Mesodermal cell (in vitro differentiated cells): Measurements from ENCODE around the gene MGLL.

Experiments
- H3K27ac ChIP-seq: 2 replicates; pipeline ENCODE4 v1.7.0; 2013; ENCODE audit warnings: mild to moderate bottlenecking, low read depth, low read length, moderate library complexity; ENCODE audit not compliant: severe bottlenecking
- H3K36me3 ChIP-seq: 2 replicates; pipeline ENCODE4 v1.7.1; 2013; ENCODE audit warnings: mild to moderate bottlenecking, low read length, moderate library complexity; ENCODE audit not compliant: control insufficient read depth, insufficient read depth
- H3K4me1 ChIP-seq: one replicate; pipeline ENCODE4 v1.7.1; 2013; ENCODE audit warnings: mild to moderate bottlenecking, low read length; ENCODE audit not compliant: insufficient read depth, control insufficient read depth, poor library complexity, severe bottlenecking
- H3K4me3 ChIP-seq: 2 replicates; pipeline ENCODE4 v1.7.0; 2013; ENCODE audit warnings: low read length, control low read depth, mild to moderate bottlenecking; ENCODE audit not compliant: insufficient read depth, poor library complexity, severe bottlenecking; ENCODE audit errors: extremely low read depth
- H3K9me3 ChIP-seq: 2 replicates; pipeline ENCODE4 v1.7.1; 2013; ENCODE audit warnings: mild to moderate bottlenecking, low read length, moderate library complexity; ENCODE audit not compliant: control insufficient read depth
- WGBS, 2 experiments: methylation state at CpG; one replicate each; pipeline ENCODE4 v1.1.5; 2013; ENCODE audit warnings: missing lambda C conversion rate in 2 of 2; ENCODE audit not compliant: insufficient coverage in 2 of 2; 5-methylcytosine and 5-hydroxymethylcytosine counted together

MGLL gene

DNA sequence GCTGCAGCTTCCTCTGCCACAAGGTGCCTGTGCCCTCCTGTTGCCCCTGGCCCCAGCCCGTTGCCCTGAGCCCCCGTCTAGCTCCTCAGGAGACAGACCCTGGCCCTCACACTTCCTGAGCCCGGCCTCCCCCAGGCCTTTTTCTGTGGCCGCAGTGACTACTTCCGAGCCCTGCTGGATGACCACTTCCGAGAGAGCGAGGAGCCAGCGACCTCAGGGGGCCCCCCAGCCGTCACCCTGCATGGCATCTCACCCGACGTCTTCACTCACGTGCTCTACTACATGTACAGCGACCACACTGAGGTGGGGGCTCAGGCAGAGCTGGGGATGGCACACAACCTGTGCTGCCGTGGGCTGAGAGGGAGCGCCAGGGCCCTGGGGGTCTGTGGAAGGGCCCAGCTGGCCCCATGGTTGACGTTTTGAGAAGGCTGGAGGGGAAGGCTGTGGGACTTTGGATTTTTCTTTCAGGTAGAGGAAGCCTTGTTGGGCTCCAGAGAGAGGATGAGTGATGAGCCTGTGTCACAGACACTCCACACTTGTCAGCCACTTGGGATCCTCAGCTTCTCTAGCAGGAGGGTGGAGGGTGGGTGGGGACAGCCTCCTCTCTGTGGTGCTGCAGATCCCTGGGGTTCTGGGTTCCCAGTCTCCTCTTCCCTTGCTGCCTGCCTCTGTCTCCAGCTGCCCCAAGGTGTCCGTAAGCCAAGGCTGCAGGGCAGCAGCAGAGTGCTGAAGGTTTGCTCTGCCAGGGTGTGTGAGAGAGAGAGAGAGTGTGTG, 144.6 kb downstream of the MGLL start:
- peaks cover 7% of the 10 kb centered on the region for H3K4me1 ChIP-seq
- H3K27ac ChIP-seq, result no peak overlapping the region
- no peaks in the 10 kb centered on the region for H3K9me3 ChIP-seq
- H3K4me3 ChIP-seq, result no peak overlapping the region
- 89 to 92% methylated on average over 14 to 16 of the region's 17 CpGs for whole genome bisulfite sequencing, 2 experiments
- peaks cover 12% of the 10 kb centered on the region for H3K36me3 ChIP-seq

DNA sequence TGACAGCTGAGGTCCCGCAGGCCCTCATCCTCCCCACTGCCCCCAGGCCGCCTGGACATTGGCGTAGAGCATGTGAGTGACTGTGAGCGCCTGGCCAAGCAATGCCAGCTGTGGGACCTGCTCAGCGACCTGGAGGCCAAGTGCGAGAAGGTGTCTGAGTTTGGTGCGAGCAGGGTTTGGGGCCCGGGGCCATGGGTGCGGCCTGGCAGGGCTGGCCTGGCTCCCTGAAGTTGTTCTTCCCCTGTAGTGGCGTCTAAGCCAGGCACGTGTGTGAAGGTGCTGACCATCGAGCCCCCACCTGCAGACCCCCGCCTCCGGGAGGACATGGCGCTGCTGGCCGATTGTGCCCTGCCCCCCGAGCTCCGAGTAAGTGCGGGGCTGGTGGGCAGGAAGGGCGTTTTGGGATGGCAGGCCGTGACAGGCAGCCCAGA, 145.4 kb downstream of the MGLL start:
- Histone ChIP-seq H3K4me1 (peaks cover 12% of the 10 kb centered on the region), H3K9me3 (no peaks in the 10 kb centered on the region), H3K27ac (no peak overlapping the region), H3K36me3 (peaks cover 12% of the 10 kb centered on the region), H3K4me3 (no peak overlapping the region)
- WGBS, 2 experiments, result 94 to 97% methylated on average over 19 to 21 of the region's 21 CpGs

DNA sequence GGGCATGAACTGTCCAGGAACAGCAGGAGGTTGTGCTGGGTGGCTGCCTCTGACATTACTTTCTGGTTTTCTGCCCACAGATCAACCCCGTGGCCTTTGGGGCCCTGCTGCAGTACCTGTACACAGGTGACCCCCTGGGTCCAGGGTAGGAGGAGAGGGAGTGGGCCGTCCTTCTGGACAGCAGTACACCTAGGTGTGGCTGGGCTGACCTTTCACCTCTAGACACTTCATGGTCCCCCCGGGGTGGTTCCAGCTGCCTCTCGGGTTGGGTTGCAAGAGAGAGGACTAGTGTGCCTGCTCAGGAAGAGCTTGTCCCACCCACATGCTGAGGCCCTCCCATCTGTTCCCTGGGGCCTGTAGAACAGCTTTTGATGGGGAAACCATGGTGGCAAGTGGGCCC, 145.9 kb downstream of the MGLL start:
- no peak overlapping the region for H3K27ac ChIP-seq
- WGBS, 2 experiments, result 83 to 89% methylated on average over 1 to 3 of the region's 4 CpGs
- H3K36me3 ChIP-seq, result peaks cover 12% of the 10 kb centered on the region
- H3K4me3 ChIP-seq, result no peak overlapping the region
- H3K9me3 ChIP-seq, result no peaks in the 10 kb centered on the region
- H3K4me1 ChIP-seq, result peaks cover 15% of the 10 kb centered on the region

DNA sequence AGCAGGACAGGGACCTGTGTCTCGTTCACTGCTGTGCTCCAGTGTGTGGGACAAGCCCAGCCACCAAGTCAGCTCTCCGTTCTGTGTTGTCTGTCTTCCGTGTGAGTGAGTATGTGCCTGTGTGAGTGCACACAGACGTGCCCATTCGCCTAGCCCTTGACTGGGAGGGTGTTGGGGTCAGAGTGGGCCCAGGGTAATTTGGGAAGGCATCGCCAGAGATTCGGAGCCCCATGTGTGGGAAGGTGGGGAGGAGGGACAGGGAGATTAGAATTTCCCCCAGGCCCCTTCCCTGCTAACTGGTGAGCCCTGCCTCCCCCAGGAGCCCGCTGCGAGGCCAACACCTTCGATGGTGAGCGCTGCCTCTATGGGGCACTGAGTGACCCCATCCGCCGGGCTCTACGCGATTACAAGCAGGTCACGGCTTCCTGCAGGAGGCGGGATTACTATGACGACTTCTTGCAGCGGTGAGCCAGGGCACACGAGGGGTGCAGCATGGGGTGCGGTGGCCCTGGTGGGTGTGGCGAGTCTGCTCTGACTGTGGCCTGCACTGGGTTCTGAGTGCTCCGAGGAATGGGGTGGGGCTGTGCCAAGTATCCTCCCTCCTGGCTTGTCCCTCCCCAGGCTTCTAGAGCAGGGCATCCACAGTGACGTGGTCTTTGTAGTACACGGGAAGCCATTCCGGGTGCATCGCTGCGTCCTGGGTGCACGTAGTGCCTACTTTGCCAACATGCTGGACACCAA, 146.5 kb downstream of the MGLL start:
- H3K4me1 ChIP-seq, result peaks cover 15% of the 10 kb centered on the region
- WGBS, 2 experiments, result 91 to 93% methylated on average over 26 of the region's 29 CpGs
- H3K4me3 ChIP-seq, result no peak overlapping the region

DNA sequence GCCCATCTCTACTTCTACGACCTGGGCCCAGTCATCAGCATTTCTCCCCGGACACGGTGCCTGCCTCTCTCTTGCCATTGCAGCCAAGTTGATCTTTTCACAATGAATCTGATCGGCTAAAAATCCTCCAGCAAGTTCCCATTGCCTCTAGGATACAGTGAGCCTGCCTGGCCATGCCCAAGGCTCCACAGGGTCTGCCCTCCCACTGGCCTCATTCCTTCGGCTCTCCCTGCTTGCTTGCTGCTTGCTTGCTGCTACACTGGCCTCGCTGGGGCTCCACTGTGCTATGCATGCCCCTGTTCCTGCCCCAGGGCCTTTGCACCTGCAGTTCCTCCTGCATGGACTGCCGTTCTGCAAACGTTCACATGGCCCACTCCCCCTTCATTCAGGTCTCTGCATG, 147.5 kb downstream of the MGLL start:
- Histone ChIP-seq H3K36me3 (peaks cover 12% of the 10 kb centered on the region), H3K4me1 (peaks cover 15% of the 10 kb centered on the region), H3K27ac (no peak overlapping the region), H3K9me3 (no peaks in the 10 kb centered on the region), H3K4me3 (no peak overlapping the region)
- 89 to 93% methylated on average over 8 of the region's 8 CpGs for WGBS, 2 experiments

More for the DNA sequence above, 146.5 kb downstream of the MGLL start:
- H3K9me3 ChIP-seq, result no peaks in the 10 kb centered on the region
- no peak overlapping the region for H3K27ac ChIP-seq
- H3K36me3 ChIP-seq, result peaks cover 12% of the 10 kb centered on the region

DNA sequence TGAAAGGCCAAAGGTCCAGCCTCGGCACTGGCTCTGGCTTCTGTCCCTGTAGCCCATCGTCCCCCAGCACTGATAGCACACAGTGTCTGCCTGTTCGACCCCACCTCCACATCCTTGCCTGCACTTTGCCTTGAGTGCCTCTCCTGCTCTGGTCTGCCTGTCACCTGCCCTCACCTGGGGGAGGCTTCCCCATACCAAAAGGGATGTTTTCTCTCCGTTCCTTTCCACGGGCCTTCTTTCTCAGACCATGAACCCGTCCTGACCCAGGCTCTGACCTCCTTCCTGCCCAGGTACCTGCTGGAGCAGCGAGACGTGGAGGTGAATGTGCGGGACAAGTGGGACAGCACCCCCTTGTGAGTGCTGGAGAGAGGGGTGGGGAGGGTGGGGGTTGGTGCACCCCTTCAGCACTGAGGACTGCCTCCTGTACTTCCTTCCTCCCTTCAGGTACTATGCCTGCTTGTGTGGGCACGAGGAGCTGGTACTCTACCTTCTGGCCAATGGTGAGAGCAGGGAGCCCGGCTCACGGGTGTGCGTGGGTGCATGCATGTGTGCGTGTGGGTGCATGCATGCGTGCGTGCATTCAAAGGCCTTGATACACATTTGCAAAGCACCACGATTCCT, 148.1 kb downstream of the MGLL start:
- WGBS, 2 experiments, result 86 to 97% methylated on average over 10 to 11 of the region's 17 CpGs
- Histone ChIP-seq H3K36me3 (peaks cover 12% of the 10 kb centered on the region), H3K9me3 (no peaks in the 10 kb centered on the region), H3K4me1 (peaks cover 15% of the 10 kb centered on the region), H3K27ac (no peak overlapping the region), H3K4me3 (peak overlapping the region; percentile 74)

DNA sequence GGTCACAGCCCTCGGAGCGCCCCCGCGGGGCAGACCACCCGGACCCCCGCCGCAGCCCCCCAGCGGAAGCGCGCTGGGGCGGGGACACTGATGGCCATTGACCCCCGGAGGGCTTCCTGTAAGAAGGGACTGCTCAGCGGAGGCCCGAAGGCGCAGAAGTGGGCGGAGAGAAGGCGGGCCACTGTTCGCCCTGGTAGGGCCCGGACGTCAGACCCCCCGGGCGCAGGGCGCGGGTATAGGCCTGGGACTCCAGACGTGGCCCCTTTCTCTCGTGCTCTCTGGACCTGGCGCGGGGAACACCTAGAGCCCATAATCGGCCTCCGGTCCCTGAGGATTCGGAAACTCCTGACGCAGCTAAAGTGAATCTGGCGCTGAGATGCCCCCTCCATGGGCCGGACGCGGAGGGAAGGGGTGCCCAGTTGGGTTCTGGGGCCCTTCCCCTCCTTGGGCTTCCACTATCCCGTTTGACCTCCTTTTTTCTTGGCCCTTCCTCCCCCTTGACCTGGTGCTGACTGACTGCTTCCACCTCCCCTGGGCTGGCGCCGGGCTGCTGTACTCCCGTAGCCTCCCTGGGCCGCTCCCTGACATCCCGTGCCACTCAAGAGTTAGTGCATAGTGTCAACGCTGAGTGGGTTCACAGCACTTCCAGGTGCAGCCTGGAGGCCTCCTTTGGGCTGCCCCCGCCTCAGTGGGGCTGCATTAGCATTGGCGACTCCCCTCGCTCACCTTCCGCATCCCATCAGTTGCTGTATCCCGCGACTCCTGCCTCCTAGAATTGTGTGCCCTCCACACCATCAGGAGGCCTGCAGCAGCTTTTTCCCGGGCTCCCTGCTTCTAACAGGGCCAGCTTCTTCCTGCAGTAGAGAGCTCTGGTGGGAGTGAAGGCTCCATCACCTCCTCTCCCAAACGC, 148.9 kb downstream of the MGLL start:
- H3K4me1 ChIP-seq, result peaks cover 15% of the 10 kb centered on the region
- peak overlapping the region; percentile 74 for H3K4me3 ChIP-seq
- no peaks in the 10 kb centered on the region for H3K9me3 ChIP-seq
- H3K36me3 ChIP-seq, result peaks cover 12% of the 10 kb centered on the region
- H3K27ac ChIP-seq, result peak overlapping the region; percentile 23
- 17 to 20% methylated on average over 45 to 48 of the region's 51 CpGs for WGBS, 2 experiments

DNA sequence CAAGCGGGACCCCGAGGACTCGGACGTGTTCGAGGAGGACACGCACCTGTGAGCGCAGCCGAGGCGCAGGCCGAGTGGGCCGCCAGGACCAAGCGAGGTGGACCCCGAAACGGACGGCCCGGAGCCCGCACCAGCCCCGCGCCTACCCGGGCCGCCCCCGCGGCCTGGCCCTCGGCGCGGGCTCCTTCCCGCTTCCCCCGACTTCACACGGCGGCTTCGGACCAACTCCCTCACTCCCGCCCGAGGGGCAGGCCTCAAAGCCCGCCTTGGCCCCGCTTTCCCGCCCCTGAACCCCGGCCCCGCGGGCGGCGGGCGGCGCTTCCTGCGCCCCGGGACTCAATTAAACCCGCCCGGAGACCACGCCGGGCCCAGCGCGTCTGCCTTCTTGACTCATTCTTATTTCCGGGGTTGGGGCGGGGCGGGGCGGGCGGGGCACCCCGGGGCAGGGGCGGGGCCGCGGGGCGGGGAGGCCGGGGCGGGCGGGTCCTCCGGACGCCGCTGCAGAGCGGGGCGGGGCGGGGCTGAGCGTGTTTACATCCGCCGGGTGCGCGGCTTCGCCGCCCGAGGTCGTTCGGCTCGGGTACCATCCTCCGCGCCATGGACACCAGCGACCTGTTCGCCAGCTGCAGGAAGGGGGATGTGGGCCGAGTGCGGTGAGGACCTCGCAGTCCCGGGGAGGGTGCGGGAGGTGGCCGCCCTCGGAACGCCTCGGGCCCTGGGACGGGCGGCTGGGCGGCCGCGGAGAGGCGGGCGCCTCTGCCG, 149.7 kb downstream of the MGLL start, which contains the start of gene ABTB1:
ABTB1 (plus strand) TSS at position 524 of the 762 bp plus-strand sequence; CDS start at position 598, 74 bp downstream.
- Histone ChIP-seq H3K4me1 (peaks cover 15% of the 10 kb centered on the region), H3K36me3 (peaks cover 9% of the 10 kb centered on the region), H3K9me3 (no peaks in the 10 kb centered on the region), H3K4me3 (peak within 1 kb of the TSS; percentile 74), H3K27ac (peak within 1 kb of the TSS; percentile 53)
- WGBS, 2 experiments, result 1 to 2% methylated on average over 59 to 82 of the region's 102 CpGs

DNA sequence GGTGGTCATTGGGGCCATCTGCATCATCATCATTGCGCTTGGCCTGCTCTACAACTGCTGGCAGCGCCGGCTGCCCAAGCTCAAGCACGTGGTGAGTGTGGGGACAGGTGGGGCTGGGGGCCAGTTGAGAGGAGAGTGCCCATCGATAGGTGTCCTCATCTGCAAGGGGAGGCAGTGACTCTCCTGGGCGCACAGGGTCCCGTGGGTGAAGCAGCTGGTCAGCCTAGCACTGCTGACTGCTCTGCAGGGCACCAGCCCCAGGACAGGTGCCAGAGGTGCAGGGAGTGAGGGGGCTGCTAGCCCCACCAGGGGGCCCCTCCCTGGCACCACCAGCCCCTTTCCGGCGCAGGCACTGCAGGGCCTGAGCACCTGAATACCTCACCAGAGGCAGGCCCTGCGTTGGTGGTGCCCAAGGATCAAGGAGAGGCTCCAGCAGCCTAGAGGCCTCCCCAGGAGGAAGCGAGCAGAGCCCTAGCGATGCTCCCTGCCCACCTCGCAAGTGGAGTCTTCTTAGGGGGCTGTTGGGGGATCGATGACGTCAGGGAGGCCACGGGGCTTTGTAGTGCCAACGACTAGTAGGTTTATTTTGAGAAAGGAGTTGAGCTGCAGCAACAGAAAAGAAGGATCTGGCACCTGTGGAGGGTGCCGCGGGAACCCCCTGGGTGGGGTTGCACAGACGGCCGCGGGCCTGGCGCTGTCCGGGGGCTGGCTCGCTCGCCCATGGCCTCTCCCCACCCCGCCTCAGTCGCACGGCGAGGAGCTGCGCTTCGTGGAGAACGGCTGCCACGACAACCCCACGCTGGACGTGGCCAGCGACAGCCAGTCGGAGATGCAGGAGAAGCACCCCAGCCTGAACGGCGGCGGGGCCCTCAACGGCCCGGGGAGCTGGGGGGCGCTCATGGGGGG, 150.5 kb downstream of the MGLL start:
- no peak overlapping the region for H3K27ac ChIP-seq
- peaks cover 15% of the 10 kb centered on the region for H3K4me1 ChIP-seq
- WGBS, 2 experiments, result 54 to 61% methylated on average over 23 to 44 of the region's 44 CpGs
- H3K36me3 ChIP-seq, result peaks cover 5% of the 10 kb centered on the region
- H3K9me3 ChIP-seq, result no peaks in the 10 kb centered on the region
- peak overlapping the region; percentile 74 for H3K4me3 ChIP-seq
